CD4-positive, alpha-beta T cell (primary cell): ENCODE results near the gene SLC22A12. TPM values are rescaled to one million over a fixed set of nuclear protein-coding genes. Genes with fewer than 3 reads are reported as not detected.
A peak's percentile ranks its signal among the peaks of the same experiment; 100 is the strongest.

ENCODE experiments used
- ATAC-seq: fragments of 200-7000 bp; cut with Tn5 transposase; one replicate; pipeline ENCODE4 v1.10.0; 2022; ENCODE audit warnings: mild to moderate bottlenecking; ENCODE audit not compliant: poor library complexity
- CTCF ChIA-PET: fragments of 350-600 bp; sonication (Branson Sonifier 250); formaldehyde crosslinking; loops from one replicate; lab custom pipeline; 2021; ENCODE audit warnings: antibody characterized with exemption, inconsistent platforms; lab: Charles Lee
- POLR2A ChIA-PET: fragments of 350-600 bp; sonication (Branson Sonifier 250); formaldehyde crosslinking; loops from one replicate; lab custom pipeline; 2021; ENCODE audit warnings: antibody characterized with exemption, inconsistent platforms; lab: Charles Lee
- DNase-seq, 14 experiments: peaks; one replicate each; pipeline ENCODE4 v3.0.0-alpha.2; 2013 to 2020; ENCODE audit warnings: mixed read lengths in 2 of 14
- H3K27ac ChIP-seq, 2 donors: one replicate each; pipeline versions ENCODE4 v1.5.1 to v1.7.0; 2013; ENCODE audit warnings: low read length in 2 of 2, low read depth in 1 of 2, mild to moderate bottlenecking in 1 of 2
- H3K27me3 ChIP-seq, 2 experiments: 1 replicate in 1 of 2; 2 replicates in 1 of 2; pipeline versions ENCODE4 v1.6.1 to v1.7.0; 2013; ENCODE audit warnings: low read length in 2 of 2, control low read depth in 1 of 2, mild to moderate bottlenecking in 1 of 2, moderate library complexity in 1 of 2; ENCODE audit not compliant: insufficient read depth in 2 of 2, control insufficient read depth in 1 of 2
- H3K36me3 ChIP-seq: one replicate; pipeline ENCODE4 v1.6.1; 2013; ENCODE audit warnings: low read length, control low read depth; ENCODE audit not compliant: insufficient read depth
- H3K4me1 ChIP-seq: one replicate; pipeline ENCODE4 v1.6.1; 2013; ENCODE audit warnings: low read length, control low read depth; ENCODE audit not compliant: insufficient read depth
- H3K4me3 ChIP-seq: one replicate; pipeline ENCODE4 v1.5.1; 2013; ENCODE audit warnings: mild to moderate bottlenecking, low read length, moderate library complexity
- H3K9me3 ChIP-seq, 2 experiments: 1 replicate in 1 of 2; 2 replicates in 1 of 2; pipeline versions ENCODE4 v1.6.1 to v1.7.0; 2013; ENCODE audit warnings: low read length in 2 of 2, mild to moderate bottlenecking in 2 of 2, control low read depth in 1 of 2, moderate library complexity in 1 of 2; ENCODE audit not compliant: control insufficient read depth in 1 of 2, insufficient read depth in 1 of 2
- H3K27ac Mint-ChIP-seq: one replicate; pipeline ENCODE4 v1.8.0; 2020; ENCODE audit warnings: mixed read lengths
- H3K27me3 Mint-ChIP-seq: one replicate; pipeline ENCODE4 v1.8.0; 2021; ENCODE audit warnings: mixed read lengths
- H3K36me3 Mint-ChIP-seq: one replicate; pipeline ENCODE4 v1.8.0; 2021; ENCODE audit warnings: low read depth, mixed read lengths
- H3K4me1 Mint-ChIP-seq: one replicate; pipeline ENCODE4 v1.8.0; 2021; ENCODE audit warnings: low read depth, mixed read lengths
- H3K4me3 Mint-ChIP-seq: one replicate; pipeline ENCODE4 v1.8.0; 2020; ENCODE audit warnings: mild to moderate bottlenecking, mixed read lengths
- H3K9me3 Mint-ChIP-seq: one replicate; pipeline ENCODE4 v1.8.0; 2020; ENCODE audit warnings: mixed read lengths
- intact Hi-C, 2 experiments: fragments of 100-400 bp; cut with DNase I in 1 of 2; cut with micrococcal nuclease in 1 of 2; formaldehyde crosslinking; loops; one replicate each; pipeline versions ENCODE4 v1.15.1 to v1.9.0; 2023 to 2025; cut with DNase I, micrococcal nuclease
- total RNA-seq, 174 experiments: library from RNA in 2 of 174; stranded (reverse) in 2 of 174; gene quantifications; one replicate each; pipeline ENCODE4 v1.2.3 and lab custom pipeline; 2021 to 2026
- TF ChIP-seq, protein P1 (sequence below): fragments of 200-600 bp; IDR thresholded peaks from one replicate; pipeline ENCODE4 v1.8.0; 2022; ENCODE audit warnings: antibody characterized with exemption, mild to moderate bottlenecking

SLC22A12 gene
- total RNA-seq, 2 experiments from 2014 or later, result not detected

DNA sequence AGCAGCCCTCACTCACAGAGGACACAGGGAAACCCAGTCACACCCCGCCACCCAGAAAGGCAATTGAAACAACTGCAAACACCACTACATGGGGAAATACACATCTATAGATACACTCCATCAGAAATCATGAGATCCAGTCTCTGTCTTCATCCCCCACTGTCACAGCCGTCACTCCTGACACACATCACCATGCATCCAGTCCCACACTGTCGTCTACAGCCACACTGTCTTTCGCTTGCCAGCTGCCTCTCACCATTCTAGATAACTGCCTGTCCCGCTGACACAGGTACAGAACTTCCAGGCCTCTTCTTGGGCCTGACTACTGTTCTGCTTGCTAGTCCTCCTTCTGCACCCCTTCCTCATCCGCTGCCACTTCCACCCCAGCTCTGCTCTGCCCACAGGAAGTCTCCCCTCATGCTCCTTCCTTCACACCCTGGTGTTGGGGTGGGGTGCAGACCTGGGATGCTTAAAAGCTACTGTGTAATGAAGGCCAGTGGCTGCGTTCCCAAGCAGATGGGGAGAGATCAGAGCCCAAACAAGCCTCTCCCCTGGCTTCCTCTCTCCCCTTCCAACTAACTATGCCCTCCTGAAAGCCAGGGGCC, 42.6 kb downstream of the SLC22A12 start:
- CTCF ChIA-PET, result no interaction called here
- Histone ChIP-seq H3K27me3 (peaks cover 11 to 28% of the 10 kb centered on the region in 2 experiments), H3K4me3 (no peak overlapping the region), H3K9me3 (no peaks in the 10 kb centered on the region), H3K4me1 (peaks cover 8% of the 10 kb centered on the region), H3K36me3 (no peaks in the 10 kb centered on the region), H3K27ac (no peak overlapping the region)
- H3K4me3 Mint-ChIP-seq, result no peak overlapping the region
- intact Hi-C loops, result no loop called here
- TF ChIP-seq, protein P1, sequence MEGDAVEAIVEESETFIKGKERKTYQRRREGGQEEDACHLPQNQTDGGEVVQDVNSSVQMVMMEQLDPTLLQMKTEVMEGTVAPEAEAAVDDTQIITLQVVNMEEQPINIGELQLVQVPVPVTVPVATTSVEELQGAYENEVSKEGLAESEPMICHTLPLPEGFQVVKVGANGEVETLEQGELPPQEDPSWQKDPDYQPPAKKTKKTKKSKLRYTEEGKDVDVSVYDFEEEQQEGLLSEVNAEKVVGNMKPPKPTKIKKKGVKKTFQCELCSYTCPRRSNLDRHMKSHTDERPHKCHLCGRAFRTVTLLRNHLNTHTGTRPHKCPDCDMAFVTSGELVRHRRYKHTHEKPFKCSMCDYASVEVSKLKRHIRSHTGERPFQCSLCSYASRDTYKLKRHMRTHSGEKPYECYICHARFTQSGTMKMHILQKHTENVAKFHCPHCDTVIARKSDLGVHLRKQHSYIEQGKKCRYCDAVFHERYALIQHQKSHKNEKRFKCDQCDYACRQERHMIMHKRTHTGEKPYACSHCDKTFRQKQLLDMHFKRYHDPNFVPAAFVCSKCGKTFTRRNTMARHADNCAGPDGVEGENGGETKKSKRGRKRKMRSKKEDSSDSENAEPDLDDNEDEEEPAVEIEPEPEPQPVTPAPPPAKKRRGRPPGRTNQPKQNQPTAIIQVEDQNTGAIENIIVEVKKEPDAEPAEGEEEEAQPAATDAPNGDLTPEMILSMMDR, result no peak
- H3K9me3 Mint-ChIP-seq, result no peaks in the 10 kb centered on the region
- no peaks in the 10 kb centered on the region for H3K36me3 Mint-ChIP-seq
- peak in 1 of 14 experiments; percentile 19 for DNase-seq
- POLR2A ChIA-PET, result no interaction called here
- H3K4me1 Mint-ChIP-seq, result peaks cover 16% of the 10 kb centered on the region
- ATAC-seq, result no peak
- peaks cover 32% of the 10 kb centered on the region for H3K27me3 Mint-ChIP-seq
- no peak overlapping the region for H3K27ac Mint-ChIP-seq

DNA sequence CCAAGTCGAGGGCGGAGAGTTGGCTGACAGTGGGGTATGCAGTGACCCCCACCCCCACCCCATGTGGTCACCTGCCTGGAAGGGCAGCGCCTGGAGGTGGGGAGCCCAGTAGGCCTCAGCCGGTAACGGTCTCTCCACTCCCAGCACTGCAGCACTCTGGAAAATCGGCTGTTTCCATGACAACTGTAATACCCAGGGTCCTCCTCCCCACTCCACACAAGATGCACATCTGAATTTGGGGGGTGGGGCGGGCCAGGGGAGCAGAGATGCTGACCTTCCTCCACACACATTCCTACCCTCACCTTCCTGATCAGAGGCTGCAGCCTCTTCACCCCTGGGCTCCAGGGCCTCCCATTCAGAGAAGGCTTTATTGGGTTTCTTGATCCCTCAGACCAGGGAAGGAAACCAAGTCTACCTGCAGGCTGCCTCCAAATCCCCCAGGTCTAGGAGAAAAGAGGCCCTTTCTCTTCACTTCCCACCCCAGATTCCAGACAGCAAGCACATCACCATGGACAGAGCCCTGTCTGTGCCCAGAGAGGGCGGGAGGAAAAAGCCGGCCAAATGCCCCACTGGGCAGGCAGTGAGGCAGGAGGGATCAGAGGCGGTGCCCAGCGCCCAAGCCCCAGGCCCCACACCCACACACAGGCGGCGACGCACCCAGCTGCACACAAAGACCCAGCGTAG, 46.5 kb downstream of the SLC22A12 start:
- H3K4me1 ChIP-seq, result peaks cover 8% of the 10 kb centered on the region
- H3K4me1 Mint-ChIP-seq, result peaks cover 16% of the 10 kb centered on the region

DNA sequence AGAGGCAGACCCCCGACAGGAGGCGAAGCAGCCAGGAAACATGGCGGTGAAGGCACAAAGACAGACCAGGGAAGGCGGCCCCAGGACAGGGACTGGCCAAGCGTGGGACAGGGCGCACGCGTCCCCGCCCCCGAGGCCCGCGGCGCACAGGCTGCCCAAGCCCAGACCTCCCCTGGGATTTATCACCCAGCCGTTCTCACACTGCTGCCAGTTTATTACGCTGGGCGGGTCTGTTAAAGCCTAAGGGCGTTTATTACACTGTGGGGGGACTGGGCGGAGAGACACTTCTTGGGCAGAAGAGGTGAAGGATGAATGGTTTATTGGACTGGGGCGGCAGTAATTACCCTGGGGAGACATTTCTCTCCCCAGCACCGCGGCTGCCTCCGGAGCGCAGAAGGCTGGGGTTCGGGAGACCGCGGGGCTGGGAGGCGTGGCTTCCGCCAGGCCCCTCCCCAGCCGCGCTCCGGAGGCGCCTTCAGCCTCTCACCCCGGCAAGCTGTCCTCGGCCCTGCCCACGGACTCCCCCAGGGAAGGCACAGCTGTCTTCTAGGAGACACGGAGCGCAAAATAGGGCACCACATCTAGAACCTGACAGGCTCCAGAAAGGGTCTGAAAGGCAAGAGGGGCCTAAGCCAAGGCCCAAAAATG, 47.1 kb downstream of the SLC22A12 start:
- Histone ChIP-seq H3K9me3 (no peaks in the 10 kb centered on the region), H3K4me1 (peaks cover 12% of the 10 kb centered on the region), H3K36me3 (no peaks in the 10 kb centered on the region), H3K4me3 (no peak overlapping the region), H3K27ac (no peak overlapping the region), H3K27me3 (peaks cover 41 to 68% of the 10 kb centered on the region in 2 experiments)
- peaks cover 16% of the 10 kb centered on the region for H3K4me1 Mint-ChIP-seq
- H3K9me3 Mint-ChIP-seq, result no peaks in the 10 kb centered on the region
- H3K36me3 Mint-ChIP-seq, result no peaks in the 10 kb centered on the region
- no peak overlapping the region for H3K27ac Mint-ChIP-seq
- ATAC-seq (no peak), DNase-seq (no peak)
- H3K4me3 Mint-ChIP-seq, result no peak overlapping the region
- intact Hi-C loops, result no loop called here
- CTCF ChIA-PET, result no interaction called here
- POLR2A ChIA-PET, result no interaction called here
- TF ChIP-seq, protein P1, result no peak
- H3K27me3 Mint-ChIP-seq, result peaks cover 32% of the 10 kb centered on the region

More for the DNA sequence above, 46.5 kb downstream of the SLC22A12 start:
- TF ChIP-seq, protein P1, result no peak
- Mint-ChIP-seq H3K27ac (no peak overlapping the region), H3K27me3 (peaks cover 32% of the 10 kb centered on the region), H3K9me3 (no peaks in the 10 kb centered on the region), H3K36me3 (no peaks in the 10 kb centered on the region), H3K4me3 (no peak overlapping the region)
- ATAC-seq (no peak), DNase-seq (no peak)
- ChIA-PET POLR2A (no interaction called here), CTCF (no interaction called here)
- Histone ChIP-seq H3K36me3 (no peaks in the 10 kb centered on the region), H3K27me3 (peaks cover 38 to 64% of the 10 kb centered on the region in 2 experiments), H3K27ac (no peak overlapping the region), H3K4me3 (no peak overlapping the region), H3K9me3 (no peaks in the 10 kb centered on the region)
- intact Hi-C loops, result no loop called here
